Pancreas (tissue), 10 donors: ENCODE results near the gene YIPF1. TPM values are rescaled to one million over a fixed set of nuclear protein-coding genes. Genes with fewer than 3 reads are reported as not detected.

Source experiments
- ATAC-seq, 4 donors: fragments of 200-7000 bp; cut with Tn5 transposase; one replicate each; pipeline versions ENCODE4 v1.8.0 to v1.9.1; 2020; ENCODE audit warnings: mild to moderate bottlenecking in 4 of 4, moderate library complexity in 4 of 4
- DNase-seq, 6 donors: peaks; one replicate each; pipeline ENCODE4 v3.0.0-alpha.2; 2020
- FAIRE-seq: peaks from 2 replicates; lab custom pipeline; 2012; peaks lifted over from hg19 to GRCh38; lab: Jason Lieb, UNC
- H3K27ac ChIP-seq, 4 donors: fragments of 200-600 bp; sonication (generic); 1 replicate in 3 of 4; 2 replicates in 1 of 4; pipeline versions ENCODE4 v1.5.0 to v1.8.0; 2020
- H3K27me3 ChIP-seq, 4 donors: fragments of 200-600 bp; one replicate each; pipeline ENCODE4 v1.8.0; 2021
- H3K36me3 ChIP-seq, 3 donors: fragments of 200-600 bp; sonication (generic) in 1 of 3; one replicate each; pipeline versions ENCODE4 v1.5.0 to v1.8.0; 2020 to 2021
- H3K4me1 ChIP-seq, 3 donors: fragments of 200-600 bp; one replicate each; pipeline ENCODE4 v1.8.0; 2021
- H3K4me3 ChIP-seq, 4 donors: fragments of 200-600 bp; sonication (generic) in 2 of 4; one replicate each; pipeline versions ENCODE4 v1.5.0 to v1.8.0; 2020 to 2021
- H3K9me3 ChIP-seq, 4 donors: fragments of 200-600 bp; one replicate each; pipeline ENCODE4 v1.8.0; 2021
- CTCF ChIP-seq, 4 donors: fragments of 200-600 bp; sonication (generic) in 3 of 4; IDR thresholded peaks; one replicate each; pipeline versions ENCODE4 v1.5.0 to v1.8.0; 2021; ENCODE audit warnings: antibody characterized with exemption in 4 of 4
- WGBS, 2 donors: extraction: QIAGEN DNeasy Blood & Tissue Kit; methylation state at CpG; one replicate each; pipeline ENCODE4 v1.1.7; 2013; 5-methylcytosine and 5-hydroxymethylcytosine counted together
- intact Hi-C, 3 donors: fragments of 100-400 bp; cut with DNase I; formaldehyde crosslinking; loops; one replicate each; pipeline versions ENCODE4 v1.11.1 to v1.14.2; 2022
- polyA plus RNA-seq, 2 donors: library from polyadenylated mRNA; stranded (reverse); fragments of 200-250 nt; gene quantifications; one replicate each; pipeline ENCODE4 v1.2.3, GENCODE V29; 2013
- total RNA-seq, 6 donors: library from RNA; stranded (reverse); fragmentation: NEBNext Ultra II Directional in 4 of 6; extraction: Animal tissue kit (Norgen Biotek cat#: 25700) in 4 of 6; gene quantifications; one replicate each; pipeline versions ENCODE4 v1.2.1 to v1.2.4, GENCODE V29; 2021 to 2023
- donor health status: healthy with polysubstance abuse.
- donor health status: DM: no; HTN: no; CAD: no; lungs with moderate emphysema.
- donor health status: DM: no; HTN: no; CAD: no.
- donor health status: control.
- donor health status: control.
- donor health status: Bipolar disorder and iron deficiency.
- donor health status: DM: yes; HTN: yes; CAD: no.
- donor health status: DM: no; HTN: no; CAD: no.
- donor health status: DM: no; HTN: no; CAD: no.
- donor health status: DM: yes; HTN: yes; CAD: no.

Gene YIPF1
- total and polyA plus RNA-seq, 8 donors: 5.6 to 17.7 (median 11.0) TPM

GRCh38 chr1:53868565-53868964 lies 21.0 kb downstream of the YIPF1 start:
- no peak for TF ChIP-seq CTCF (IDR thresholded peaks at IDR 0.05)
- WGBS, 2 donors: 36 to 42% methylated on average over 1 of the region's 1 CpG
- Histone ChIP-seq H3K36me3 (peaks cover 0 to 13% (median 4%) of the 10 kb centered on the region in 3 donors), H3K27ac (no peak overlapping the region), H3K4me1 (no peaks in the 10 kb centered on the region), H3K9me3 (no peaks in the 10 kb centered on the region), H3K27me3 (no peaks in the 10 kb centered on the region), H3K4me3 (no peak overlapping the region)
- no peak for FAIRE-seq
- DNase-seq: no peak
- ATAC-seq: no peak
- intact Hi-C loops: loop anchor here in 1 of 3 donors (5.0 kb wide), 1 partner anchor 79 kb away; the partner anchor contains the start of genes IFT25 and LRRC42

- no peak for DNase-seq
- no peaks in the 10 kb centered on the region for H3K4me1 ChIP-seq
- intact Hi-C loops: no loop called here
- no peak for ATAC-seq
- no peak overlapping the region for H3K27ac ChIP-seq
- no peak for FAIRE-seq
- no peaks in the 10 kb centered on the region for H3K9me3 ChIP-seq
- H3K36me3 ChIP-seq: peaks cover 0 to 23% (median 4%) of the 10 kb centered on the region in 3 donors
- H3K27me3 ChIP-seq: no peaks in the 10 kb centered on the region
- no peak overlapping the region for H3K4me3 ChIP-seq
- WGBS, 2 donors: 76 to 77% methylated on average over 7 of the region's 7 CpGs
- no peak for TF ChIP-seq CTCF (IDR thresholded peaks at IDR 0.05)
Measured at GRCh38 chr1:53862507-53862906, 27.1 kb downstream of the YIPF1 start.

- ATAC-seq (peak; percentile 67 to 91 (median 88)), DNase-seq (peak in 2 of 6 donors; percentile 15 to 44), FAIRE-seq (no peak)
- Histone ChIP-seq H3K9me3 (no peaks in the 10 kb centered on the region), H3K27me3 (no peaks in the 10 kb centered on the region), H3K36me3 (peaks cover 0 to 28% (median 4%) of the 10 kb centered on the region in 3 donors), H3K4me3 (no peak overlapping the region), H3K27ac (no peak overlapping the region), H3K4me1 (no peaks in the 10 kb centered on the region)
- intact Hi-C loops: no loop called here
- peak; percentile 42 to 63 (median 58) for TF ChIP-seq CTCF (IDR thresholded peaks at IDR 0.05)
Measured at GRCh38 chr1:53860967-53861411, 28.6 kb downstream of the YIPF1 start.

- TF ChIP-seq CTCF (IDR thresholded peaks at IDR 0.05): no peak
- FAIRE-seq (no peak), DNase-seq (peak in 1 of 6 donors; percentile 10), ATAC-seq (peak in 2 of 4 donors; percentile 76 to 80)
- H3K4me1 ChIP-seq: no peaks in the 10 kb centered on the region
- peaks cover 0 to 27% (median 4%) of the 10 kb centered on the region in 3 donors for H3K36me3 ChIP-seq
- 83 to 84% methylated on average over 9 of the region's 9 CpGs for WGBS, 2 donors
- no peak overlapping the region for H3K4me3 ChIP-seq
- H3K9me3 ChIP-seq: no peaks in the 10 kb centered on the region
- H3K27ac ChIP-seq: no peak overlapping the region
- no peaks in the 10 kb centered on the region for H3K27me3 ChIP-seq
- intact Hi-C loops: no loop called here
Measured at GRCh38 chr1:53851571-53852285, 37.9 kb downstream of the YIPF1 start.
